ENCODE results near the gene PCLO.
A peak's percentile ranks its signal among the peaks of the same experiment; 100 is the strongest.
"Not testable (repeated sequence)": the region's sequence is repeated elsewhere in the genome, so short reads cannot be mapped to it uniquely, and the experiment has no call there.

Gene PCLO

DNA sequence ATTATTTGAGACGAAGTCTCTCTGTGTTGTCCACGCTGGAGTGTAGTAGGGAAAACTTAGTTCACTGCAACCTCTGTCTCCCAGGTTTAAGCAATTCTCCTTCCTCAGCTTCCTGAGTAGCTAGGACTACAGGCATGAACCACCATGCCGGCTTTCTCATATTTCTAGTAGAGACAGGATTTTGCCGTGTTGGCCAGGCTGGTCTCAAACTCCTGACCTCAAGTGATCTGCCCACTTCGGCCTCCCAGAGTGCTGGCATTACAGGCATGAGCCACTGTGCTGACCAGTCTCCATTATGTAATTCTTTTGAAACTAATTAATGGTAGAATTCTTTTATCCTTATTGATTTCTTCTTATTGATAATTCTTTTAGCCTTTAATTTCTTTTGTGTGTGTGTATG, 32.5 kb downstream of the PCLO start:
- no peak for DNase-seq

DNA sequence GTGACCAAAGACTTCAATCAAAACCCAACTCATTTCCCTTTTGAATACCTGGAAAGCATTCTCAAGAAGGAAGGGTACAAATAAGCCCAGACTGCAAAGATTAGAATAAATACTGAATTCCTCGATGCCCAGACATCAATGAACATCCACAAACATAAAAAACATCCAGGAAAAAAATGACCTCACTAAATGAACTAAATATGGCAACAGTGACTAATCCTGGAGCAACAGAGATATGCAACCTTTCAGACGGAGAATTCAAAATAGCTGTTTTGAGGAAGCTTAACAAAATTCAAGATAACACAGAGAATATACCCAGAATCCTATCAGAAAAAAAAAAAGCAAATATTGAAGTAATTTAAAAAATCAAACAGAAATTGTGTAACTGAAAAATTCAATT, 43.2 kb downstream of the PCLO start:
- peak; percentile 15 for DNase-seq

DNA sequence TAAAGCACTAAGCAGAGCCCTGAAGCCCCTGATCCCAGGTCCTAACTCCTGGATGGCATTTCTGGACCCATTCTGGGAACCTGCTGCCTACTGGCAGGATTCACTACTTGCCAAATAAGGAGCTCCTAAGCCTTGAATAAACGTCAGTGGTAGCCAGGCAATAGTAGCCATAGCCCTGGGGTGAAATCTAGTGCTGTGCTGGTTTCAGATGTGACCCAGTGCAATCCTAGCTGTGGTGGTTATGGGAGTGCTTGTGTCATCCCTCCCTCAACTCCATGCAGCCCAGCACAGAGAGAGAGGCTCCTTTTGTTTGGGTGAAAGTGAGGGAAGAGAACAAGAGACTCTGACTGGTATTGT, 43.7 kb downstream of the PCLO start:
- no peak for DNase-seq

DNA sequence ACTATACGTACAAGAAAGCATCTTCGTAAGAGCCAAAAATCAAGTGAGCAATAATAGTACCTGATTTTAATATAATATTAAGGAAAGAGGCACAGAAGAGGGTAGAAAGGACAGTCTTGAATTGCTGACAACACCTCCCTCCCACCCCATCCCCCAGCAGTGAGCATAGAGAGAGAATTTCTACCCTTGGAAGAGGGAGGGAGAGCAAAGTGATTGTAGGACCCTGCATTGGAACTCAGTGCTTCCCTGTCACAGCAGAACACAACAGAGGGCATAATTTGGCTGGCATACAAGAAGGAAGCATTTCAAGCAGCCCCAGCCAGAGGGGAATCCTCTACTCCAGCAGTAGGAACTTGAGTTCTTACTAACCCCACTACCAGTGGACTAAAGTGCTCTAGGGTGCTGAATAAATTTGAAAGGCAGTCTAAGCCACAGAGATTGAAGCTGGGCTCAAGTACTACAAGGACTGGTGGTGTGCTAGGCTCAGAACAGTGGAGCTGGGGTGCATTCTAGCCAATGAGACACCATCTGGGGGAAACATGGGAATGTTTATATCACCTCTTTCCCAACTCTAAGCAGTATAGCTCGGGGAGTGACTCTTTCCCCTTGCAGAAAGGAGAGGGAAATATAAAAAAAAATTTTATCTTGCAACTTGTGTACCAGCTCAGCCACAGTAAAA, 44.2 kb downstream of the PCLO start:
- DNase-seq = no peak

DNA sequence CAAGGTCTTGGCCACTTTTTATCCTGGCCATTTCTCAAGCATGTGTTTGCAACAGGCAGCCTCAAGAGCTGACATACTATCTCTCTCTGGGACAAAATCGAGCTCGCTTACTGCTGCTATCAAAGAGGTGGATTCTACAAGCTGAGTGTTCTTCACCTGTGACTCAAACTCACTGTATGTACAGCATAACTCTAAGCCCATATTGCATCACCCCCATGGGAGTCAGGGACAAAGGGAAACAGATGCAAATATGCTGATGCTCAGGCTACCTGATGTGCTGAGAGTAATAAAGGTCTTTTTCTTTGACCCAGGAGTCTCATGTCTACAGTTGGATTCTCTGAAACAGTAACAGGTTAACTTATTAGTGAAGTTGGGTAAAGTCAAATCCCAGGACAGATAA, 45.2 kb downstream of the PCLO start:
- DNase-seq = no peak

DNA sequence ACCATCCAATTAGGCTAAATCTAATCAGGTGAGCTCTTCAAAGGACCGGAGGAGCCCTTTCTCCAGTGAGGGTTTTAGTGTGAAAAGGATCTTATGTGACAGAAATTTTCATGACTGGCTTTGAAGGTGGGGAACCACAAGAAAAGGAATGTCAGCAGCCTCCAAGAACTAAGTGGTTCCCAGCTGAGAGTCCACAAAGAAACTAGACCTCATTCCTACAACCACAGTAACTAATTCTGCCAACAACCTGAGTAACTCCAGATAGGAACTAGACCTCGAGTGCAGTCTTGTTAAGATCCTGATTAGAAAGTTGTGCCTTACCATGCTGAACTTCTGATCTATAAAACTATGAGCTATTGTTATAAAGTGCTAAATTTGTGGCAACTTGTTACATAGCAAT, 51.3 kb downstream of the PCLO start:
- DNase-seq = no peak

DNA sequence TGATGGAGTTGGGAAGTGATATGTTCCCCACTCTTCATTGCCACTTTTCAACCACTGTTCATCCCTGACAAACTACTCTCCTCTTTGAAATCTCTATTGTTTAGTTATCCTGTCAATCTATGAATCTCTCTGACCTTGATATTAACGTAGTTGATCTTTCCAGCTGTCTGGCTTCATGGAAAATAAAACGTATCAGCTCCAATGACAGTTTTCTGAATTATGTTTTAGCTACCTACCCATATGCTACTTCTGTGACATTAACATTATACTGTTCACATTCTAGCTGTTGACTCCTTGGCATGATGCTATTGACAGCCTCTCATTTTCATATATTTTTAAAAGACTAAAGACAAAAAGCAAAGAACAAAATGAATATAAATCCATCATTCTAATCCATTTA, 53.3 kb downstream of the PCLO start:
- no peak for DNase-seq

DNA sequence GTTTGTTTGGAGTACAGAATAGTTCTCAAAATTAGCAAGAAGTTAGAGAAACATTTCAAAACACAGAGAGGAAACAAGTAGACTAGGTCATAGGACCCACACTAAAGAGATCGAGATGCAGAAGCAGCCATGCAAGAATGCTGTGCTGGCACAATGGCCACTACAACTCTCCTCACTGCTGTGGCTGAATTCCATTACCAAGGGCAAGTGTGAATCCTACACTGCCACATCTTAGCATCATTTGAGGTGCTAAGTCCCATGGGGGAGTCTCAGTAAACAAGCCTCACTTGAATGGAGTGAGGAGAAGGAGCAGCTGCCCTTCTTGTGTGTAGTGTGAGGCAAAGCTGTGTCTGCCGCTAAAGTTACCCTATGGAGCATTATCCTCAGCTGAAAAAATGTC, 56.7 kb downstream of the PCLO start:
- DNase-seq = no peak

DNA sequence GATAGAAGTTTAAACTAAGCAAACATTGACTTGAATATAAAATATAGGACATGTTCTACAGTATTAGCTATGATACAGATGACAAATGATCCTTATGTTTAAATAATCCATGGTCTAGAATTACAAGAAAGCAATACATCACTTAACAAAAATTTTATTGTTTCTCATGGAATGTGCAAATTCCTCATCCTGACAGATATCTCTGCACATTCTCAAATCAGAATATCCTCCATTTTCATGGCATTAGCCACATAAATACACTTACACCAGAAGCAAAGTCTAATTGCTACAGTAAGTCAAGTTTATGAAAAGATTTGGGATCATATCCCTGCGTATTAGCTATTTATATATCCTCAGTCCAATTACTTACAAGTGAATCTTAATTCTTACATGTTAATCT, 57.6 kb downstream of the PCLO start:
- no peak for DNase-seq

DNA sequence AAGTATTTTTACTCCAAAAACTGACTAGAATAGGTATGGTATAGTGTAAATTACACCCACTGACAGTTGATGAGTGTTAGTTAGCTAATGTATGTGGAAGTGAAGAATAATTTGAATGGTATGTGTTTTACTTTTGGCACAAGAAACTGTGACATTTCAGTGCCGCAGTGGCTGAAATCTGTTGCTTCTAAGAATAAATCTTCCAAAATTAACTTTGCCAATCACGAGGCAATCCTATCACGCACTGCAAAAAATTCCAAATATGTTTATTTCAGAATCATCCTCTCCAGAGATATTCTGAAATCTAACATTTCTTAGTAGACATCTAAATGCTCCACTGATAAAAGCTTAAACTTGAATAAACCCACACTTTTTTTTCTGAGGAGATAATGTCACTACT, 61.2 kb downstream of the PCLO start:
- DNase-seq = no peak

DNA sequence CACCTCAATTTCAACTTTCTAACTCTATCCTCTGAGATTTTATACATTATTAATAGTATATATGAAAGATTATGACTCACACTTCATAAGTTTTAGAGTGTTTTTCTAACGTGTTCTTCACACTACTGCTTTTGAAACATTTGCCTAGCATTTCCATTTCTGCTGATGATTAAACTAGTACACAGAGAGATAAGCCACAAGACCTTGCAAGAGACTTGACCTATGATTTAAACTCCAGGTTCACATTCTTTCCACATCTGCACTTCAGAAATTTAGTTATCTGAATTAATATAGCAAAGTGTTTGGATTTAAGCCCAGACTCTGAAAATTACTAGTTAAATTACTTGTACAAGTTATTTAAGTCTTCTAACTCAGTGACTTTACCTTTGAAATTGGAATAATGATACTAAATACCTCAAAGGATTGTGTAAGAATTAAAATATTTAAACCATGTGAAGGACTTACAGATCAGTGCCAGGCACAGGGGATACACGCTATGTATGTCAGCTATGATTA, 66.6 kb downstream of the PCLO start:
- DNase-seq = no peak

DNA sequence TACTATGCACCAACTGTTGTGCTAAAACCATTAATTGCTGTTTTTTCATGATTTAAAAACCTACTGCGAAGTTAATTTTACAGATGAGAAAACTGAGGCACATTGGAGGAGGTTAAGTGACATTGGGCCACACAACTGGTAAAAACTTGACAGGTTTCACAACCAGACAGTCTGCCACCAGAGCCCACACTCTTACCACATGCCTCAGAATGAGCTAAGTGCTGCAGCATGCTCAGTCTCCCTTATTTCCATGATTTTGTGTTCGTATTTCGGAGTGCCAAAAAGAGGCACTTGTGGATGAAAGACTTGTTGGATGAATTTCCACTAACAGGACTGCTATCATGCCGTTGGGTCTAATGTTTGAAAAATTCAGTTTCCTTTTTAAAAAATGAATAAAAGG, 77.4 kb downstream of the PCLO start:
- no peak for DNase-seq

DNA sequence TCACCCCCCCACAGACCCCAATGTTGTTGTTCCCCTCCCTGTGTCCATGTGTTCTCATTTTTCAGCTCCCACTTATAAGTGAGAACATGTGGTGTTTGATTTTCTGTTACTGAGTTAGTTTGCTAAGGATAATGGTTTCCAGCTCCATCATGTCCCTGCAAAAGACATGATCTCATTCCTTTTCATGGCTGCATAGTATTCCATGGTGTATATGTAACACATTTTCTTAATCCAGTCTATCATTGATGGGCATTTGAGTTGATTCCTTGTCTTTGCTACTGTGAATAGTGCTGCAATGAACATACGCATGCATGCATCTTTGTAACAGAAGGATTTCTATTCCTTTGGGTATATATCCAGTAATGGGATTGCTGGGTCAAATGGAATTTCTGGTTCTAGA, 82.8 kb downstream of the PCLO start:
- DNase-seq = not testable (repeated sequence)

DNA sequence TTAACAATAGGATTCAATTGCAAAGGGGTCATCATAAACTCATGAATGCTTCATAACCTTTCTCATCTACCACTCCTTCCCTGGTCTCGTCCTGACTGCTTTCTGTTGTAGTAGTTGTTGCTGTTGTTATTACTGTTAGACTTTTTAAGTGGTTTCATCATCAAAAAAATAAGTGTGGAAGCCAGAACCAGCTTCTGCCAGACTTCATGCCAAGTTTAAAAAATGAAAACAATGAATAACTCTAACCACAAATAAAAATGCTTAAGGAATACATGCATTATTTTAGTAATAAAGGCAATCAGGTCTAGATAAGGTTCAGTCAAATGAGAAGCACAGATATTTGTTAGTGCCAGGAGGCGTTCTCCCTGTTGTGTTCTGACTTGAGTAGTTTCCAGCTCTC, 85.4 kb downstream of the PCLO start:
- no peak for DNase-seq

DNA sequence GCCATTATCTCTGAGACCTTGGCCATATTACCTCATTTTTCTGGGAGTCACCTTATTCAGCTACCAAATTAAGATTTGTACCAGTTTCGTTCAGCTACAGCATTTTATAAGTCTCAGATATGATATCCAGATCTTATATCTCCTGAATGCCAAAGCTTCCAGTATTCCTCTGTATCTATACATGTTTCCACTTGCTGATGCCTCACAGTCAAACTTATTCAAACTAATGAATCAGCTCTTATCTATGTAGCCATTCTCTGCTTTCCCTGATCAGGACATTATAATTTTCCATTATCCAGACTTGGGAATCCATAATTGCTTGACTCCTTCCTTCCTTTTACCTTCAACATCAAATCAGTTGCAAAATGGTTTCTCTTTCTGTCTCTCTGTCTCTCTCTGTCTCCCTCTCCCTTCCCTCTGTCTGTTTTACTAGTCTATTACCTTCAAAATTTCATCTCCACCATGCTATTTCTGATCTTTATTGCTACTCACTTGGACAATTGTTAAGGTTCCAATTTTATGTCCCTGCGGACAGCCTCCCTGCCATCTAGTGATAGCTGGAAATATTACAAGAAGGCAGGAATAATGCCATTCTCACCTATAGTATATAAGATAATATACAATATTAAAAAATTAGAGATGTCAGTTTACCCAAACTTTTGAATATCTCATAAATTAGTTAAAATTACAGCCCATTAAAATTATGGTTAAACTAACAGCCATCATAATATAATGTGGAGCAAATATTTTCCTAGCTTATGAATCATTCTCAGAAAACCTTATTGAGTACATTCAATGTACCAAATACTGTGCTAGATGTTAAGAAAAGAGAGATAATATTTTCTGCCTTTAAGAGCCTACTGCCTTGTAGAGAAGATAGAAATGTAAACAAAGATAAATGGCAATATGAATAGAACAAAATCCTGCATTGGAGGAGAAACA, 89.8 kb downstream of the PCLO start:
- no peak for DNase-seq

DNA sequence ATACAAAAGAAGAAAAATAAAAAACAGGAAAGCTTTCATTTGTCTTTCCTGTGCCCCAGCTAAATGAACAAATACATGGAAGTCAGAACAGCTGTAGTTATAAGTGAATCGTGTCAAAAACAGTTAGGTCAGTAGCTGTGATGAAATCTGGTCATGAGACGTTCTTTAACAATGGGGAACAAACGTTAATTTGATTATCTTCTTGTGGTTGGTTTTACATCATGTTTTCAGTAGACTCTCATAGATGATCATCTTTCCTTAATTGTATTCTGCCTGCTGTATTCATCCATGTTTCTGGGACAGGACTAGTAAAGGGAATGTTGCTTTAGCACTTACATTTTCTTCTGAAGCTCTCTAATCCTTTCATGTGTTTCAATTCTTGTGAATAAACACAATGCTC, 97.0 kb downstream of the PCLO start:
- DNase-seq = no peak

DNA sequence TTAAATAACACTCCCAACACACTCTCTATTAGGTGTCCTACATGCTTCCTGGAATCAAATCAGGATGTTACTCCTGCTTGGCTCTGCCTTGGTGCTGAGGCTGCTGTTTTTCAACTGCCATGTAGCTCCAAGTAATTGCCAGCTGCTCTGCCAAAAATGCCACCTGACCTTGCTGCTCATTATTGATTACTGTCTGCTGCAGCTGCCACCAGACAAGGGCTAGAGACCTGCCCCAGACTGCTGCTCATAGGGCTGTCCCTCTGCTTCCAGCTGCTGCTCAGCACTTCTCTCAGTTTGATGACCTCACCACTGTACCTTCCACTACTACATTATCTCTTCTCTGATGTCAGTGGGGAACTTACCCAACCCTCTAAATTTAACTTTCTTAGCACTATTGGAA, 102.5 kb downstream of the PCLO start:
- DNase-seq = no peak

DNA sequence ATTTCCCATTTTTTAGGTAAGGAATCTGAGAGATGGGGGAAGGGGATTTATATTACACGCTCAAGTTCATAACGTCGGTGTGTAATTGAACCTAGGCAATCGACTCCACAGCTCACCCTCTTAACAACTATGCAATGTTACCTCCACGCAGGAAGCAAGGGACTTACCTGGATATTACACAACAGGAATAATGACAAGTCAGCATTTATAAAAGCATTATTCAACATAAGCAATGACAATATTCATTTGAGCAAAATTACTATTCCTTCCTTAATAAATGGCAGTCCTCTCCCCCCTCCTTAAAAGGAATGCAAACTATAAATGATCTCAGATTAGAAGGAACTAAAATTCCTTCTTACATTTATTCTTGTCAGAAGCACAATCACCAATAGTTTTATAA, 104.0 kb downstream of the PCLO start:
- DNase-seq = no peak

DNA sequence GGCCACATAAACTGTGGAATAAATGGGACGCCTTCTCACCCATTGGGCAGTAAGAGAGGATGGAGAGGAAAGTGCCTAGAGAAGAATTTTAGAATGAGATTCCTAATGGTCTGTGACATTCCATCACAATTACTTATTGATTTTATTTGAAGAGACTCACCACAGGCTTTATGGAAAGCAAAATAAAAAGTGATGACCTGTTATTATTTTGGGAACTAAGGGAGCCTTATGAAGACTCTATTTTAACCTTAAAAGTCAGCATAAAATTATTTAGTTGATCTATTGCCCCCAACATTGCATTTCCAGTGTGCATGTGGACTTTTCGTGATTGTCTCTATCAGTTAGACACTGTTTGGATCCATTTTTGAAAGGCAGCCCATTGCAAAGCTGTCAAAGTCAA, 107.5 kb downstream of the PCLO start:
- no peak for DNase-seq

DNA sequence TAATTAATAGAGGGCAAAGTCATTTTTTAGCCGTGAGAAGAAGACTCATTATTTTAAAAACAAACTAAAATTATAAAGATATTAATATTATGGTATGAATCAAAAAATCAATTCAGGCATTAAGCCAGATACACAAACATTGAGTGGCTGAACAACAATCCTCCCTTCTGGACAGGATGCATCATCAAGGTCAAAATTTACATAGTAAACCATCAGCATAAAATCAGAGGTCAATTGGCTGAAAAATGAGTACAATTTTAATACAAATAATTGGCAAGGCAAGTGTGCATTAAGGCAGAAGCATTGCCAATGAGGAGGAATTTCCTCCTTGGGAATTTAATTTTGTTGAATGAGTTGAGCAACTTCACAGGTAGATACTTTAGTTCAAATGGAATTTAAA, 108.2 kb downstream of the PCLO start:
- DNase-seq = no peak

DNA sequence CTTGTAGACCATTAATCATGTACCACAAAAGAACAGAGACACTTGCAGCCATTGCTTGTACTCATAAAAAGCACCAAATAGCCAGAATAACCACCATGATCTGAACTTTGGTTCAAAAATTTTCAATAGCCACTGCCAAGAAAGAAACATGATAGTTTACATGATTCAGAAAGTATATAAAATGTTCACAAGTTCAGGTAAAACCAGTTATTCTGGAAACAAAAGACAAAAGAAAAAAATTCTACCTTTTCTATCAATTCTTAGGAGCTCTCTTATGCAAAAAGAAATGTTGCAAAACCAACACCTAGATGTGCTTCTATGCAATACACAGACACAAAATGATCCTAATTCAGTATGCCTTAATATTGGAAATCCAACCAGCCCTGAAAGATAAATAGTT, 108.7 kb downstream of the PCLO start:
- no peak for DNase-seq

DNA sequence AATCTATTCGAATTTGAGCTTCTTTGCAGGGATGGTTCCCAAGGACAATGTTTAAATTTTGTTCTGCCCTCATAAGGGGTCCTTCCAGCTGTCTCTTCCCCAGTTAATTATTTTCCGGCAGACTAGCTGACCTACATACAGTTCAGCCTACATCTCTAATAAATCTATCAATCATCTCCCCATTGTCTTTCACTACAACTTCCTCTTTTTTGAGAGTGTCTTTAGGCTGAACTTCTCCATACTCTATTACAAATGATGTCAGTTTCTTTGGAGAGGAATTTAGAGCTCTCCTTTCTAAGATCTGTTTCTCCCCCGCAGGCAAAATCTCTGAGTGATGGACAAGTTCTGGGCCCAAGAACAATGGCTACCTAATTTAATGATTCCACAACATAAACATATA, 122.2 kb downstream of the PCLO start:
- no peak for DNase-seq

DNA sequence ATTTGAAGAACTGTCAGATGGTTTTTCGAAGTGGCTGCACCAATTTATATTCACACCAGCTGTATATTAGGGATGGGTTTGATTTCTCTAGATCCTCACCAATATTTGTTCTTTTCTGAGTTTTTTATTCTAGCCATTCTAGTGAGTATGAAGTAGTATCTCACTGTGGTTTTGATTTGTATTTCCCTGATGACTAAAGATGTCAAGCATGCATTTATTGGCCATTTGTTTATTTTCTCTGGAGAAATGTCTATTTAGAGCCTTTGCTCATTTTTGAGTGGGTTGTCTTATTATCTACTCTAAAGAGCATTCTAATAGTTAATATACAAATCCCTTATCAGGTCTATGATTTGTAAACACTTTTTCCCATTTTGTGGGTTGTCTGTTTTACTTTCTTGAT, 123.9 kb downstream of the PCLO start:
- DNase-seq = no peak

DNA sequence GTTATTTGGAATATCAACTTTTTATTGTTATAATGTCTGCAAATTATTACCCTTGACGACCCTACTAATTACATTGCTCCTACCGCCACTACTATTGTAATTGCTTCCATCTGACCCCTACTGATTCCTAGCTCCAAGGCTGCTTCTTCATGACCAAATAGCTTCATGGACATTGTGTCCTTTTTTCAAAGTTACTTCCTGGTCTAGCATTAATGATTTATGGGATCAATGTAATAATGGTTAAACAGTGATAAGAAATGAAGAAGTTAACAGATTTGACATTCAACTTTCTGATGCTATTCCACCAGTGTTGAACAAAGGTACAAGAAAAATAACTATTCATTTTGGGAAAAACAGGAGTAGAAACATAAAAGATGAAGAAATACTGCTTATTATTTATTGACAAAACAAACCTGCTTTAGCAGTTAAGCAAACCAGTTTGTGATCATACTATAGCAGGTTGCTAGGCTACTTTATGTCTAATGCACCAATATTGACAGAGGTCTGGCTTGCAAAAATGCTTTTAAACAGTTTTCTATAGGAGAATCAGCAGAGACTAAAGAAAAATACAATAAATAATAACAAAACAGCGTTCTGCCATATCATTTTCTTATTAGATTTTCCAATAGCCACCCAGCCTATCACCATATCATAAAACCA, 125.8 kb downstream of the PCLO start:
- DNase-seq = no peak
